Measurements from ENCODE around the gene ACO2. TPM values are rescaled to one million over a fixed set of nuclear protein-coding genes. Genes with fewer than 3 reads are reported as not detected.
A peak's percentile ranks its signal among the peaks of the same experiment; 100 is the strongest.

The ACO2 gene
- 64.9 and 66.6 TPM in 2 replicates for total RNA-seq (2021)
- long read RNA-seq, transcript ACO2-201 (18 exons, 2,741 nt), result major isoform, 576 of 702 reads
- long read RNA-seq, partial matches to known transcripts, result 46 of 702 reads
- long read RNA-seq, other reads (novel, unspliced or antisense), result 80 of 702 reads

DNA sequence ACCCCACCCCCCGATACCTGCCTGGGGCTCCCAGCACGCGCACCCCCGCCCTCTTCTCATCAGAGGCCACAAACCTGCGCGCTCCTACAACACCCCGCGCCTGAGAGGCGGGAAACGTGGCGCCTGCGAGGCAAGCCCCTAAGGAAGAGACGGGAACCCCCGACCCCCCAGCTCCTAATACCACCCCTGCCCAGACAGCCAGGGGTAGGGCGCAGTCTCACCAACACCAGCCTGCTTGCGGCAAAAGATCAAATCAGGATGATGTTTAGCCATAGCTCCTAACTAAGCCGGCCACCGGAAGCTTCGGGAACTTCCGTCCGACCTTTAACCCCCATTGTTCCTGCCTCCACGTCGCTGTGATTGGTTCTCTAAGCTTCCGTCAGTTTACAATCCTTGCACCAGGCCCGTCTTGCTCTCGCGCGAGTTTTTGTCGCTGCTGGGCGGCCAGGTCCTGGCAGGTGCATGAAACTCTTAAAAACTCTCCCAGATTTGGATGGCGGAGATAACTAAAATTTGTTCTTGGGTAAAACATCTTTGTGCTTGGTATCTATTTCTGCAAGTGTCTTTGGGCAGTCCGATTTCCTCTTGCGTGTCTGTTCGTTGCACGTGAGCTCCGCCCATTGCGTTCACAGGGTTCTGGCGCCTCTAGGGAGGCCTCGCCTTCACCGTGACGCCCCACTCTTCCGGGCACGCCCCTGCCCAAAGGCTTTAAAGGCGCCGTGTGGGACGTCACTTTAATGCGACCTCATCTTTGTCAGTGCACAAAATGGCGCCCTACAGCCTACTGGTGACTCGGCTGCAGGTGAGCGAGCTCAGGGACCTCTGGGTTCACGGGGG lies at the start of gene ACO2, which contains the start of gene PHF5A:
TSS of gene ACO2 (plus strand) at position 737 of the 837 bp plus-strand sequence. CDS start at position 767, 30 bp downstream.
TSS of gene PHF5A (minus strand) at position 312 of the 837 bp plus-strand sequence. CDS start at position 273, 39 bp downstream.
- Histone ChIP-seq H2BK120ac (ENCODE audit: low read depth, low read length, poor library complexity, severe bottlenecking) (no peak within 1 kb of the TSS), H3K4me1 (ENCODE audit: insufficient read depth, low read length) (peaks cover 2% of the 10 kb centered on the region), H2AFZ (ENCODE audit: low read length) (peak within 1 kb of the TSS; percentile 77), H3K18ac (ENCODE audit: insufficient read length, low read depth, low read length) (peak within 1 kb of the TSS; percentile 95), H4K91ac (ENCODE audit: insufficient read length, low read depth, low read length) (no peak within 1 kb of the TSS), H3K14ac (ENCODE audit: insufficient read depth, low read length) (peak within 1 kb of the TSS; percentile 93), H3K23me2 (ENCODE audit: insufficient read length, low read depth, low read length, poor library complexity, severe bottlenecking) (peaks cover 3% of the 10 kb centered on the region), H2BK20ac (ENCODE audit: low read depth, low read length, poor library complexity, severe bottlenecking) (no peak within 1 kb of the TSS), H3K9ac (ENCODE audit: extremely low read depth, insufficient read length, low read length) (peak within 1 kb of the TSS; percentile 93), H3K23ac (ENCODE audit: insufficient read length, low read depth, low read length) (no peak within 1 kb of the TSS), H3T11ph (ENCODE audit: low read length) (no peak within 1 kb of the TSS), H3K9me3 (ENCODE audit: control insufficient read depth, low read depth, low read length) (no peaks in the 10 kb centered on the region), H2BK5ac (ENCODE audit: insufficient read length, low read length) (peak within 1 kb of the TSS; percentile 51), H4K5ac (ENCODE audit: insufficient read length, low read depth, low read length) (peak within 1 kb of the TSS; percentile 27), H4K8ac (replicated peaks; ENCODE audit: insufficient read length, low read depth, low read length) (no peak within 1 kb of the TSS), H4K20me1 (ENCODE audit: control insufficient read depth, insufficient read depth, insufficient read length) (no peaks in the 10 kb centered on the region), H3K79me1 (ENCODE audit: insufficient read depth, low read depth, low read length, poor library complexity, severe bottlenecking) (peaks cover 6% of the 10 kb centered on the region), H3K79me2 (ENCODE audit: insufficient read depth, low read length) (peaks cover 25% of the 10 kb centered on the region), H3K4me2 (ENCODE audit: insufficient read depth, insufficient read length, low read length) (peak within 1 kb of the TSS; percentile 82), H3K27me3 (ENCODE audit: insufficient read depth, low read length) (no peaks in the 10 kb centered on the region), H2AK5ac (ENCODE audit: insufficient read length, low read length) (no peak within 1 kb of the TSS), H2BK15ac (ENCODE audit: low read depth, low read length) (no peak within 1 kb of the TSS), H3K4ac (ENCODE audit: low read depth, low read length) (no peak within 1 kb of the TSS; the same call in 1 of the 2 replicates), H3K27ac (ENCODE audit: insufficient read length, low read depth, low read length) (no peak within 1 kb of the TSS), H2BK12ac (ENCODE audit: insufficient read length, low read depth, low read length) (no peak within 1 kb of the TSS), H3K56ac (ENCODE audit: insufficient read length, low read depth, low read length) (peak within 1 kb of the TSS; percentile 45)
- no CpG with 5 or more reads among the region's 51 CpGs for WGBS (ENCODE audit: extremely low coverage, insufficient read length, low lambda C conversion rate)
- TF ChIP-seq, protein P1, sequence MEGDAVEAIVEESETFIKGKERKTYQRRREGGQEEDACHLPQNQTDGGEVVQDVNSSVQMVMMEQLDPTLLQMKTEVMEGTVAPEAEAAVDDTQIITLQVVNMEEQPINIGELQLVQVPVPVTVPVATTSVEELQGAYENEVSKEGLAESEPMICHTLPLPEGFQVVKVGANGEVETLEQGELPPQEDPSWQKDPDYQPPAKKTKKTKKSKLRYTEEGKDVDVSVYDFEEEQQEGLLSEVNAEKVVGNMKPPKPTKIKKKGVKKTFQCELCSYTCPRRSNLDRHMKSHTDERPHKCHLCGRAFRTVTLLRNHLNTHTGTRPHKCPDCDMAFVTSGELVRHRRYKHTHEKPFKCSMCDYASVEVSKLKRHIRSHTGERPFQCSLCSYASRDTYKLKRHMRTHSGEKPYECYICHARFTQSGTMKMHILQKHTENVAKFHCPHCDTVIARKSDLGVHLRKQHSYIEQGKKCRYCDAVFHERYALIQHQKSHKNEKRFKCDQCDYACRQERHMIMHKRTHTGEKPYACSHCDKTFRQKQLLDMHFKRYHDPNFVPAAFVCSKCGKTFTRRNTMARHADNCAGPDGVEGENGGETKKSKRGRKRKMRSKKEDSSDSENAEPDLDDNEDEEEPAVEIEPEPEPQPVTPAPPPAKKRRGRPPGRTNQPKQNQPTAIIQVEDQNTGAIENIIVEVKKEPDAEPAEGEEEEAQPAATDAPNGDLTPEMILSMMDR (conservative IDR thresholded peaks at IDR 0.05), result no peak
- Mint-ChIP-seq H3K4me3 (peak within 1 kb of the TSS; percentile 95 to 96), H3K27ac (peak within 1 kb of the TSS; percentile 100), H3K4me1 (peaks cover 16 to 26% of the 10 kb centered on the region in 2 experiments), H3K9me3 (0 out of 5 replicates have a peak, but pooled peaks cover 0 to 3% of the 10 kb centered on the region in 2 experiments), H3K27me3 (ENCODE audit: low read depth) (no peaks in the 10 kb centered on the region), H3K36me3 (ENCODE audit: insufficient read depth in 1 of 3, low read depth in 3 of 3) (peaks cover 33 to 47% (median 44%) of the 10 kb centered on the region in 3 experiments)
- DNase-seq, result peak; percentile 96

All from H9 (cell line).